SU-DHL-6 (cell line): ENCODE measurements around the gene CT45A8.
"Not testable (repeated sequence)": the region's sequence is repeated elsewhere in the genome, so short reads cannot be mapped to it uniquely, and the experiment has no call there.

Experiments
- EZH2phosphoT487 ChIP-seq: fragments of 200-600 bp; sonication (generic), shearing (Covaris generic); conservative IDR thresholded peaks from 2 replicates; pipeline ENCODE4 v1.6.1; 2018; ENCODE audit warnings: mild to moderate bottlenecking, antibody characterized with exemption, low read length, moderate library complexity, mixed read lengths
- TF ChIP-seq, protein P1 (sequence below): fragments of 200-600 bp; sonication (generic); IDR thresholded peaks from one replicate; pipeline ENCODE4 v1.5.1; 2017; ENCODE audit warnings: antibody characterized with exemption, mild to moderate bottlenecking, low read length, moderate library complexity; ENCODE audit not compliant: insufficient read depth, poor library complexity, severe bottlenecking

DNA sequence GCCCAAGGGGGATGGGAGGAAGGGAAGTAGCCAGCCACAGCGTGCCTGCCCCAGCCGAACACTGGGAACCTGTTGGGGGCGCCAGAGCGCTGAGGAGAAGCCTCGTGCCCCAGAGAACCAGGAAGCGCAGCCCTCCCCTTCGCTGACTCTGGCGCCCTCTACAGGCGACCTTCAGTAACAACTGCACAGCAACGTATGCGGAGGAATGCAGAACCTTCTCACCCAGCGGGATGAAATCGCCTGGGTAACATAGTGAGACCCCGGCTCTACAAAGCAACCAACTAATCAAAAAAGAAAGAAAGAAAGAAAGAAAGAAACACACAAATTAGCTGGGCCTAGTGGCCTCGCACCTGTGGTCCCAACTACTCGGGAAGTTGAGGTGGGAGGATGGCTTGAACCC lies 51.7 kb downstream of the CT45A8 start, which contains the start of gene CT45A6:
- TF ChIP-seq, protein P1, sequence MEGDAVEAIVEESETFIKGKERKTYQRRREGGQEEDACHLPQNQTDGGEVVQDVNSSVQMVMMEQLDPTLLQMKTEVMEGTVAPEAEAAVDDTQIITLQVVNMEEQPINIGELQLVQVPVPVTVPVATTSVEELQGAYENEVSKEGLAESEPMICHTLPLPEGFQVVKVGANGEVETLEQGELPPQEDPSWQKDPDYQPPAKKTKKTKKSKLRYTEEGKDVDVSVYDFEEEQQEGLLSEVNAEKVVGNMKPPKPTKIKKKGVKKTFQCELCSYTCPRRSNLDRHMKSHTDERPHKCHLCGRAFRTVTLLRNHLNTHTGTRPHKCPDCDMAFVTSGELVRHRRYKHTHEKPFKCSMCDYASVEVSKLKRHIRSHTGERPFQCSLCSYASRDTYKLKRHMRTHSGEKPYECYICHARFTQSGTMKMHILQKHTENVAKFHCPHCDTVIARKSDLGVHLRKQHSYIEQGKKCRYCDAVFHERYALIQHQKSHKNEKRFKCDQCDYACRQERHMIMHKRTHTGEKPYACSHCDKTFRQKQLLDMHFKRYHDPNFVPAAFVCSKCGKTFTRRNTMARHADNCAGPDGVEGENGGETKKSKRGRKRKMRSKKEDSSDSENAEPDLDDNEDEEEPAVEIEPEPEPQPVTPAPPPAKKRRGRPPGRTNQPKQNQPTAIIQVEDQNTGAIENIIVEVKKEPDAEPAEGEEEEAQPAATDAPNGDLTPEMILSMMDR, result not testable (repeated sequence)
- not testable (repeated sequence) for TF ChIP-seq EZH2phosphoT487
